Activated T-cell treated with anti-CD3 and anti-CD28 coated beads for 4 hours (primary cell): Measurements from ENCODE around the gene EFNA2.

Experiments
- DNase-seq: peaks from one replicate; pipeline ENCODE4 v3.0.0-alpha.2; 2020

EFNA2 gene

DNA sequence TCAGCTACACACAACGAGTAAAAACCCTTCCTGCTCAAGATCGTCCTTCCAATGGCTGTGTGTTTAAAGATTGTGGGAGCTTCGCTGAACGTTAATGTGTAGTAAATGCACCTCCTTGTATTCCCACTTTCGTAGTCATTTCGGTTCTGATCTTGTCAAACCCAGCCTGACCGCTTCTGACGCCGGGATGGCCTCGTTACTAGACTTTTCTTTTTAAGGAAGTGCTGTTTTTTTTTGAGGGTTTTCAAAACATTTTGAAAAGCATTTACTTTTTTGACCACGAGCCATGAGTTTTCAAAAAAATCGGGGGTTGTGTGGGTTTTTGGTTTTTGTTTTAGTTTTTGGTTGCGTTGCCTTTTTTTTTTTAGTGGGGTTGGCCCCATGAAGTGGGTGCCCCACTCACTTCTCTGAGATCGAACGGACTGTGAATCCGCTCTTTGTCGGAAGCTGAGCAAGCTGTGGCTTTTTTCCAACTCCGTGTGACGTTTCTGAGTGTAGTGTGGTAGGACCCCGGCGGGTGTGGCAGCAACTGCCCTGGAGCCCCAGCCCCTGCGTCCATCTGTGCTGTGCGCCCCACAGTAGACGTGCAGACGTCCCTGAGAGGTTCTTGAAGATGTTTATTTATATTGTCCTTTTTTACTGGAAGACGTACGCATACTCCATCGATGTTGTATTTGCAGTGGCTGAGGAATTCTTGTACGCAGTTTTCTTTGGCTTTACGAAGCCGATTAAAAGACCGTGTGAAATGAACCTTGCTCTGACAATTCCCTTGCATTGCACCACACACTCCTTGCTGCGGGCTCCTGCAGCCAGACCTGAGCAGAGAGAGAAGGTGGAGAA is 13.0 kb upstream of the EFNA2 start:
- DNase-seq = no peak

DNA sequence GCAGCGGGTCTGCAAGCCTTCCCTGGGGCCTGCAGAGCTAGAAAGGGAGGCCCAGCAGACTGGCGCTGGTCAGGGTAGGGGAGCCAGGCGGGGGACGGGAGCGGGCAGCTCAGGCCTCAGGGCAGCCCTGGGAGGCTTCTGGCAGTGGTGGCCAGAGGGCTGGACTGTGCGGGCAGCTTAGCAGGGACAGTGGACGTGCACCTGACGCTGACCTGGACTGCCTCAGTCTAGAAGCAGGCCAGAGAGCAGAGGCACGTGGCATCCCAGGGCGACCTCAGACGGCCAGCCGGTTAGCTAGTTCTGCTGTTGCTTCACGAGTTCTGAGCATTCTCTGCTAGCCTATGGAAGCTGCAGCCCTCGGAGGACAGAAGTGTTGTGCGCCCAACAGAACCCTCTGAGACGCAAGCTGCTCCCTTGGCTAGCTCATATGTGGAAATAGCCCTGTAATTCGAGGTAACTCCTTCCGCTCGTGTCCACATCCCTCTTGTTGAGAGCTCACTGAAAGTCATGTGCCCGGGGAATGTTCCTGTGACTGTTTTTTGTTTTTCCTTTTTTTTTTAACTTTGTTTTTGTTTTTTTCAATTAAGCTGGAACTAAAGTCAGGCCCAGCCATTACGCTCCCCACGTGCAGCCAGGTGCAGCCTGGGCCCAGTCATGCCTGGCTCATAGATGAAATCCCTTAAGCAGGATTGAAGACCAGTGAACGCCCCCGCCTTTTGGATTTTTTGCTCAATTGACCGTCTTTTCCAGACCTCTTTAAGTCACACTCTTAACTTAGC is 12.2 kb upstream of the EFNA2 start:
- DNase-seq = no peak

DNA sequence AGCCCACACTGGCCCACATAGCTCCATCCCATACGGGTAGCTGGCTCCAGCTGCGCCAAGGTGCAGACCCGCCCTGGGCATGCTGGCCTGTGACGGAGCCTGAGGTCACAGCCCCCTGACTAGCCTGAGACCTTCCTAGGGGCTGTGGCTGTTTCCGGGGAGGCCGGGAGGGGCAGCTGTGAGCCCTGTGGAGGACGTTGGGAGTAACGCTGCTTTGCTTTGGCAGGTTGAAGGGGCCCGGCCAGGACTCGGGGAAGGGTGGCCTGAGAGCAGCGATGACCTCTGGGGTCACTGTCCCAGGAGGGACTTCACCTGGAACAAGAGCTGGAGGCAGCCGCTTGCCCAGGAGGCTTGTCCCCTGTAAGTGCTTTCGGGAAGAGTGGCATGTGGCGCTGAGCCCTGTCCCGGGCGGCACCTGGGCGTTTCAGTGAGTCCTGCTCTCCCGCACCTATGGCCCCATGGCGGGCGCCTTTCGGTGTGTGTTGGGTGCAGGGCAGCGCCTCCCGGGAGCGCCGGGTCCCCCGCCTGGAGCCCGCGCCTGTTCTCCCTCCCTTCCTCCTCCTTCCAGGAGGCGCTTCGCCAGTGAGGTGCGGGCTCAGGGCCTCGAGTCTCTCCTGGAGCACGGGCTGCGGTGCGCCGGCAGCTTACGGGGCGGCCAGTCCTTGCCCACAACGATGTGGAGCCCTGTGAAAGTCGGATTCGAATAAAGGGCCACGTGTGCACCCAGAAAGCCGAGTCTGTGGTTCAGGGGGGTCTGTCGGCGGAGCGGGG is 11.4 kb upstream of the EFNA2 start:
- DNase-seq = no peak

DNA sequence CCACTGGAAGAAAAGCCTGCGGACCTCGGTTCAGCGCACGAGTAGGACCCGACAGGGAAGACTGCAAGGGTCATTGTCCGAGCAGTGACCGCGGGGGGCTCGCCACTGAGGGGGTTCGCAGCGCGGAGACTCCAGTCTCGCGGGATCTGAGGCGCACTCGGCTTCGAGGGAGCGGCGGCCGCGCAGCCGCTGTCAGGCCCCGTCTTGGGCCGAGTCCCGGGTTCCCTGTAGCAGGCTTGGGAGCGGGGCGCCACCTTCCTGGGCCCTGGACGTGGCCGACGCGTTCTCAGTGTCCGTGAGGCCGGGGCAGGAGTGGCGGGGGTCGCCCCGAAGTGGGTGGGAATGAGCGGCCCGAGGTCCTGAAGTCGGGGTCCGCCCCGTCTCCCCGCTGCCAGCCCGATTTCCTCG is 10.8 kb upstream of the EFNA2 start:
- DNase-seq = no peak

DNA sequence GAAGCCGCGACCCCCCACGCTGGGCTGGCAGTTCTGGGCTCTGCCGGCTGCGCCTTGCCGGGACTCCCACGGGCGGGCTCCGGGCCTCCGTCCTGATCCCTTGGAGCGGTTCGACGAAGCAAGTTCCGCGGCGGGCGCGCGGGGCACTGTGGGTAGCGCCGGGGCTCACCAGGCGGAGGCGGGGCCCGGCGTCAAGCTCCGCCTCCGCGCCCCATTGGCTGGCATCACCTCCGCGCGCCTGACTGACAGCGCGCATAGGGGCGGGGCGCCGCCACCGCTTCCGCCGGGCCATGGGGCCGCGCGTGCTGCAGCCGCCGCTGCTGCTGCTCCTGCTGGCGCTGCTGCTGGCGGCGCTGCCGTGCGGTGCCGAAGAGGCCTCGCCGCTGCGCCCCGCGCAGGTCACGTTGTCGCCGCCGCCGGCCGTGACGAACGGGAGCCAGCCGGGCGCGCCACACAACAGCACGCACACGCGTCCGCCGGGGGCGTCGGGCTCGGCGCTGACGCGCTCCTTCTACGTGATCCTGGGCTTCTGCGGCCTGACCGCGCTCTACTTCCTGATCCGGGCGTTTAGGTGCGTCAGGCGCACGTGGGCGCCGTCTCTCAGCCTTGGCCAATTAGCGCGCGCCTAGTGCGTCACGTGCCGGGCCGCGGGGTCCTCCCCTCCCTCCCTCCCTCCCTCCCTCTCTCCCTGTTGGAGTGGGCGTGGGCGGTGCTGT is 10.3 kb upstream of the EFNA2 start, which contains the start of gene FAM174C:
TSS of gene FAM174C (plus strand) at position 271 of the 716 bp plus-strand sequence. CDS start at position 291, 20 bp downstream.
- DNase-seq = peak; percentile 96

DNA sequence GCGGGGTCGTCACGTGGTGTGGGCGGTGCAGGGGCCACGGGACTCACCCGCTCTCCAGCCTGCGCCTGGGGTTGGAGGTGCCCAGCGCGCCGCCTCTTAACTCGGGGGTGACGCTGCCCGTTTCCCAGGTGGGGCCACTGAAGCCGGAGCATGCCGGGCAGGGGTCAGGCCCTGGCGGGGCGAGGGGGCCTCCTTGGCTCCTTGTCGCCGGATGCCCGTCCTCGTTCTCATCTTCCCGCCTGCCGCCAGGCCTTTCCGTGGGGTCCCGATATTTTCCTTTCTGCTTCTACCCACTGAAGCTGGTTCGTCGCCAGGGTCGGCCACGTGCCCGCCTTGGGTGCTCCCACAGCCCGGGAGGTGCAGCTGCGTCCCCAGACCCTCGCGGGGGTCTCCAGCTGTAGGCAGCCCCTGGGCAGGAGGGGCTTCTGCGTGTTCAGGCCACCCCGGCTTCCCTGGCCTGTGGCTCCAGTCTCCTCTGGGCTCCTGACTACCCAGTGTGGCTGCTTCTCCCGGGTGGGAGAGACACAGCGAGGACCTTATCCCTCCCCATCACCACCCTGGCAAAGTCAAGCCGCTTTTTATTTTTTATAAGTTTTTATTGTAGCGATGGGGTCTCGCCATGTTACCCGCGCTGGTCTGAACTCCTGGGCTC is 9.6 kb upstream of the EFNA2 start:
- DNase-seq = no peak

DNA sequence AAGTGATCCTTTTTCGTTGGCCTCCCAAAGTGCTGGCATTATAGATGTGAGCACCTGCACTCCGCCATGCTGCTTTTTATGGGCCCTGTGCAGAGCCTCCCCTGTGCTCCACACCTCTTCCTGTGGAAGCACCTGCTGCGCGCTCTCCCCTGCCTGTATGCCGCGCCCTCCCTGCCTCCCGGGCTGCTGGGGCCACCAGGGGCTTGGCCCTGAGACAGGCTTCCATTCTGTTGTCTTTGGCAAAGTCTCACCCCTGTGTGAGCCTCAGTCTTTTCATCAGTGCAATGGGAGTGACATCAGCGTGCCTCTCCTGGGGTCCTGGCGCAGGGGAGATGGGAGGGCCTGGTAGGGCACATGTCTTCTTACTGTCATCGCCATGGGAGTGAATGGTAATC is 9.0 kb upstream of the EFNA2 start:
- DNase-seq = no peak

DNA sequence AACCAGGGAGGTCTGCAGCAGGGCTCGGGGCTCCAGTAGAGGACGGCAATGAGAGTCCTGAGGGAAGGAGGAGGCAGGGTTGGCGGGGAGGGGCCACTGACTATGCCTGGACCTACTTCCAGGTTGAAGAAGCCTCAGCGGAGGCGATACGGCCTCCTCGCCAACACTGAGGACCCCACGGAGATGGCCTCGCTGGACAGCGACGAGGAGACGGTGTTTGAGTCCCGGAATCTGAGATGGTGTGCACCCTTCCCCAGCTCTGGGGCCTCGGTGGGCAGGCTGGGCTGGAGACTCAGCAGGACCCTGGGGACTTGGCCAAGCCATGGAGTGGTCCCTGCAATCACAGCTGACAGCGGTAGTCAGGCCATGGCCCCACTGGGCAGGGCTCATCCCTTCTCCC is 8.6 kb upstream of the EFNA2 start:
- no peak for DNase-seq

DNA sequence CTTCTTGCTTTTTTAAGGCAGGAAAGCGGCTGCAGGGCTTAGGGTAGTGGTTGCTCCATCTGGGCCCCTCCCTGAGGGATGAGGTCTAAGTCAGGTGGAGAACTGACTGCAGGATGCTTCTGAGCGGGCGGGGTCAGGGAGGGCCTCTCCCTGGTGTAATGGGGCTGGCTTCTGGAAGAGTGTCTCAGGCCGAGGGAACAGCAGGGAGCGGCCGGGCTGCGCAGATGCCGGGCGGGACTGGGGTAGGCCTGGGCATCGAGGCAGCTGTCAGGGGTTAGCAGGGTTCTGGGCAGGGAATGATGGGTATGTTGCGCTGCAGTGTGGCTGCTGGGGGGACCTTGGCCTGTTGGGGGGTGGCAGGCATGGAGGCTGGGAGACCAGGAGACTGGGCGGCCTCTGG is 7.6 kb upstream of the EFNA2 start:
- no peak for DNase-seq

DNA sequence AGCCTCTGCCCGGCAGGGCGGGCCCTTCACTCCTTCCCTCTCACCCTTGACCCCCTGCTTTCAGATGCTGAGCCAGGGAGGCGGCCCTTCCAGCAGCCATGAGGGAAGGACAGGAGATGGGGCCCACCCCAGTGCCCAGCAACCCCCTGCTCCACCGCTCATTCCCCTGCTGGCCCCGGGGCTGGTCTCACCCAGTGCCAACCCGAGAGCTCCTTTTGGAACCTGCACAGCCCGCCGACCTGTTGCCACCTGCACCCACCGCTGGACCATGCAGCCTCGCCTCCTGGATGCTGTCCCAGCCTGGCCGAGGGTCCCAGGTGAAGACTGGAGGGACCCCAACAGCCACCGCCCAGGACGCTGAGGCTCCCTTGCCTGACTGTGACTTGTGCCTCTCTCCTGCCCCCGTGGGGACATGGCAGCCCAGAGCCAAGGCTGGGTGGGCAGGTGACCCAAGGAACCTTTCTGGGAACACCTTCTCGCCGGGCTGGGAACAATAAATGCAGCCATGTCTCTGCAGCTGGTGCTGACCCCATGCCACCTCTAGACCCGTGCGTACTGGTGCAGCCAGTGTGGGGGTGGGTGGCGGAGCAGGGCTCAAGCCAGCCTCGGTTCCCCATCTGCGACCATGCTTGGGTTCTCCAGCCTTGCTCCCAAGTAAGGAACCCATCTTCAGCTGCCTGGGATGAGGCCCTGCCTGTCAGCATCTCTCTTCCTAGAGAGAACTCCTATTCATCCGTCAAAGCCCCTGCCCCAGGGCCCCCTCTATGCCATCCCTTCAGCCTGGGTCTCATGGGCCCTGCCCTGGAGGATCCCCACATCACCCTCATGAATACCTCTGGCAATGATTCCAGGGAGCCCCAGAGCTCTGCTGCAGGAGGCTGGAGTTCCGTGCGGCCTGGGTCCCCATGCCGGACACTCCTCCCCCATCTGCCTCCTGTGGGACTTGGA is 6.7 kb upstream of the EFNA2 start:
- no peak for DNase-seq

DNA sequence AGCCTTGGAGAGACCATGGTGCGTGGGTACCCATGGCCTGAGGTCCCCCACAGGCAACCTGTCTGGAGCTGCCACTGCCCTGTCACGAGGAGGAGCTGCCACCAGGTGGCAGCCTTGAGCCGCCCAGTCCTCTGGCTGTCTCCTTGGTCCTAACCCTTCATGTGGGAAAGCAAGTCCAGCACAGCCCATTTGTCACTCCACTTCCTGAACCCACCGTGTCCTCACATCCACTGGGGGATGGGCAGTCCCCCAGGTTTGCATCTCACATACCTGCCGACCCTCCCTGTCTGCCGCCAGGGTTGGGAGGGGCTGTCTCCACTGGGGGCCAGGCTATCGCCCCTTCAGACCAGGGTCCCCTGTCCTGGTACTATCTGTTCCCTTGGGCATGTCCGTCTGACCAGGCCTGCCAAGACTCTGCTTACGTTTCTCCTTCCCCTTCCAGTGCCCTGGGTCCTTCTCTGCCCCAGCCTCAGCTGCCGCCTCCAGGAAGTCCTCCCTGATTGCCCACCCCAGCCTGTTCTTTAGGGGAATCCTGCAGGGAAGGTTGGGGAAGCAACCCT is 5.8 kb upstream of the EFNA2 start:
- peak; percentile 57 for DNase-seq

DNA sequence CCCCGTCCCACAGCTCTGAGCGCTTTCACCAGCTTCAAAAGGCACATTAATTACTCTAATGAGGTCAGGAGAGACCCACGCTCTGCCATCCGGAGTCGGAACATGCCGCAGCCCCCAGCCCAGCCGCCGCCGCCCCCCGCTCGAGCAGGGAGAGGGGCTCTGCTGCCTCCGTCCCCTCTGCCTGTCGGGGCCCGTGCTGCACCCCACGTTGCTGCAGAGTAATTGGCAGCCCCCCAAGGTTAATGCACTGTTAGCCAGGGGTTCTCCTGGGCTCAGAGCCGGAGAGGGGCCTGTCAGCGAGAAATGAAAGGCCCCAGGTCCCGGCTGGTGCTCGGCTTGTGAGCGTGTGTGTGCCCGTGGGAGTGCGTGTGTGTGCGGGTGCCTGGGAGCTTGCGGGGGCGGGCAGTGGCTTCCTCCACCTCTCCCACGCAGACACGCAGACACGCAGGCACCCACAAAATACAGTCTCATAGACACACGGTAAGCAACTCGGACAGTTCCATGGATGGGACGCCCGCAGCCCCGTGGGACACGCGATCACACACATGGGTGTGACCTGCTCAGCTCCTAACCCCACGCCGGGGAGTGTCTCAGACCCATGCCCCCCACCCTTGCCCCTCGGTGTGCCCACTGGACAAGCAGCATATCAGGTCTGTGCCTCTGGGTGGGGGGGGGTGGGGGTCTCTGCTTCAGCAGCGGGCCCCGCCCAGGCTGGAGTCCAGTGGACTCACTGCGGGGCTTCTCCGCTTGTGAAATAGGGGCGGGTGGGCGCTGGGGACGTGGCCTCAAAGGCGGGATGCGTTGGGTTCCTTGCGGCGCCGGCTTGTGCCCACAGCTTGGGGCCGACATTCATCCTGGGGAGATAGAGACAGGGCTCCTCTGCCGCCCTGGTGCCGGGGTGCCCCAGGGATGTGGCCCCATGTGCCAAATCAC is 4.8 kb upstream of the EFNA2 start:
- no peak for DNase-seq

DNA sequence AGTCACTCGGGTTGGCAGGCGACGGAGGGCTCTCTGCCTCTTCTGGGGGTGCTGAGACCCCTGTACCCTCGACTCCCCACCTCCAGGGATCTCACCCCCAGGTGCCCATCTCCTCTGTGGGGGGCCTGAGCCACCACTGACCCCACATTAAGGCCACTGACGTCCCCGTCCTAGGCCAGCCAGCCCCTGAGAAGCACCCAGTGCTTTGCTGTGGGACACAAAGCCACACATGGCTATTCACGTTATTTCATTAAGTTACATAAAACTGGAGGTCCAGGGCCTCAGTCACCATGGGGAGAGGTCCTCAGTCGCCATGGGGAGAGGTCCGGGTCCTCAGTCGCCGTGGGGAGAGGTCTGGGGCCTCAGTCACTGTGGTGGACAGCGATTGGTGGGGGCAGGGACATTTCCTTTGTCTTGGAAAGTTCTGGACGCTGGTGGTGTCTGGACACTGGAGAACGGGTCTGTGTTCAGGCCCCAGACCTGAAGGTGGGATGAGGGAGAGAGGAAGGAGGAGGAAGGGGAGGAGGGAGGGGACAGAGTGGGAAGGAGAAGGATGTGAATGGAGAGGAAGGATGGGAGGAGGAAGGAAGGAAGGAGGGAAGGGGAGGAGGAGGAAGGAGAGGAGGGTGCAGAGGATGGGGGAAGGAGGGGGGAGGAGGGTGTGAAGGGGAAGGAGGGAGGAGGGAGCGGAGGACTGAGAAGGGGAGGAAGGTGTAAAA is 3.9 kb upstream of the EFNA2 start:
- DNase-seq = no peak

DNA sequence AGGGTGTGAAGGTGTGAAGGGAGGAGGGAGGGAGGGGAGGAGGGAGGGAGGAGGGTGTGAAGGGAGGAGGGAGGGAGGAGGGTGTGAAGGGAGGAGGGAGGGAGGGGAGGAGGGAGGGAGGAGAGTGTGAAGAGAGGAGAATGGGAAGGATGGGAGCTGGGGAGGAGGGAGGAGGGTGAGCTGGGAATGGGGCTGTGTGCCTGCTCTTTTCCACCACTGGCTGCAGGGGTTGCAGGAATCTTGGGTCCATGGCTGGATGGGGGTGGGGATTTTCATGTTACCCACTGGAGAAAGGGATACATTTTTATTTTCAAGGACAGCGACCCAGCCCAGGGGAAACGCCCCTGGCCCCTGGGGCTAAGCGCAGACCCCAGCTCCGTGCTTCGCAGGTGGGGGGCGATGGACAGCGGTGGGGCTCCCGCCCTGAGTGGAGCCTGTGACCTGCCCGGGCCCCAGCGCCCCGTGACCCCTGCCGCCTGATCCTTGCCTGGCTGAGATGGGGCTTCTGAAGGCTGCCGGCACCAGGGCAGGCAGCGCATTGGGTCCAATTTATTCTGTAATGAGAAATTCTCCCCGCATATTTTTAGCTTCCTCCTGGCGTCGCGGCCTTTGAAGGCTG is 3.0 kb upstream of the EFNA2 start:
- no peak for DNase-seq

DNA sequence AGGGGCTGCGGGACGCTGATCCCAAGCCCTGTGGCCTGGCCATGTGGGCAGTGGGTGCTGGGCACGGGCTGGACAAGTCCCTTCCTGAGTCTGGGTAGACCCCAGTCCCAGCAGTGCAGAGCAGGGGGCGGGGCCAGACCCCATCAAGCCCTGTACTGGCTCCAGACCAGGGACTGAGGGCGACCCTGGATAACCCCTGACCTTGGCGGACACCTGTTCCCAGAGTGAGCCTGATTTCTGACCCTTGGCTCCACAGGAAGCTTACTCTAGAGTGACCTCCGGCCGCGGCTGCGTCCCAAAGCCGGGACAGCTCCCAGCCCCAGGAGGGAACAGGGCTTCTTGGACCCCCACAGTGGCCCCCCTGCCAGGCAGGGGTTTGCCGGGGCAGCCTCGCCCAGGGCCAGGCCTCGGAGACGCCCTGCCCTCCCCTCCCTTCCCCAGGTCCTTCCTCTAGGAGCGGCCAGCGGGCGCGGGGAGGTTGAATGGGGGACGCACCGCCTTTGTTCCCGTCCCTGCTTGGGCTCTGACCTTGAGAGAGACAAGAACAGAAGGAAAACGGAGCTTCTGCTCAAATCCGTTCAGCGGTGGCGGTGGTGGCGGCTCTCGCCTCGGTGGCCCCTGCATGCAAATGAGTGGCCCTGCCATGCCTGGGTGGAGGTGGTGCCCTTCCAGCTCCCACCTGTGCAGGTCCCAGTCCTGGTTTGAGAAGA is 2.3 kb upstream of the EFNA2 start:
- DNase-seq = no peak

DNA sequence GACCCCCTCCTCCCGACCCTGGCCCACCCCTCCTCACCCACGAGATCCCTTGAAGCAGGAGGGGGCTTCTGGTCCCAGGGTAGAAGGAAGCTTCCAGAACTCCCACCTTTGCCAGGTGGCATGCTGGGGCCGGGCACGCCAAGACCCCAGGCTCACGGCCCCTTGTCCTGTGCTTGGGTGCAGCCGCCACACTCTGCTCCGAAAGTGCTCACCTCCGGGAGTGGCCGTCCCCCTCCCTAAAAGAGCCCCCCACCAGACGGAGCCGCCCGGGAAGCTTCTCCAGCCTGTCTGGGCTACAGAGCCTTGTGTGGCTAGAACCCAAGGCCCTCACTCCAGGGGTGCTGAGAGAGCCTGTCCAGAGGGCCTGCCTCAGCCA is 1.8 kb upstream of the EFNA2 start:
- DNase-seq = no peak

DNA sequence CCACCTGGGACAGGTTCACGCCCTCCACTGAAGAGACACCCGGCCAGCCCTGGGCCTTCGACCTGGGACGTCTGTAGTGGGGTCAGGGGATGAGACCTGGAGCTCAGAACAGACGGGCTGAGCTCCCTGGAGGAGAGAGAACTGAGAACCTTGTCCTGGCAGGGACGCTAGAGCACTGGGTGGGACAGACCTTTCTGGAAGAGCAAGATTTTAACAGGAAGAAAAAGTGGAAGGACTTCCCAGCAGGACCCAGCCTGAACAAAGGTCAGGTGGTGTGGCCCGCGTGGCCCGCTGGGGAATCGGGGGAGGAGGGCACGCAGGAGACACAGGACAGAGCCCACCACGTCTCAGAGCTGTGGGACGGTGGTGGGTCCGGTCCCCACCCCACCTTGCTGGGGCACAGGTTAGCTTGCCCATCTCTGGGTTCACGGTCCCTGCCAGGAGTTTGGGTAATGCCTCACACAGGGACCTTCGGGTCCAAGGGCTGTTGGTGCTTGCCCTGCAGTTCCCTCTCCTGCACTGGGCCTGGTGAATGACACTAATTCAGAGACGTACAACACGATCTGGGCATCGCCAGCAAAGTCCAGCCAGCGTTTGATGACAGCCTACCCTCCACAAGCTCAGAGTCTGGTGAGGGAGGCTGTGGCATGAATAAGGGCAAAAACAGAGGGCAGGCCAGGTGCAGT is 1.2 kb upstream of the EFNA2 start:
- no peak for DNase-seq
